Measurements from ENCODE around the gene MAP7D2. TPM values are rescaled to one million over a fixed set of nuclear protein-coding genes. Genes with fewer than 3 reads are reported as not detected.

Gene MAP7D2
- total RNA-seq, 1 experiment from 2014 or later = 7.6 TPM

GRCh38 chrX:20159797-20160385, 43.2 kb upstream of the MAP7D2 start:
- no peaks in the 10 kb centered on the region for H3K4me1 ChIP-seq (ENCODE audit: control insufficient read depth, insufficient read depth, low read length)
- H3K9me3 ChIP-seq (ENCODE audit: control insufficient read depth, insufficient read depth, low read depth, low read length) = no peaks in the 10 kb centered on the region
- peaks cover 2% of the 10 kb centered on the region; the same call in 1 of the 2 replicates for H3K36me3 ChIP-seq (ENCODE audit: control insufficient read depth, insufficient read depth, low read length)
- no peak for TF ChIP-seq POLR2AphosphoS5 (IDR thresholded peaks at IDR 0.05; ENCODE audit: low read depth, low read length)
- TF ChIP-seq CTCF (IDR thresholded peaks at IDR 0.05) = no peak
- no peak for TF ChIP-seq TCF7L2 (IDR thresholded peaks at IDR 0.05; ENCODE audit: low read depth, low read length)
- no peak for TF ChIP-seq REST (IDR thresholded peaks at IDR 0.05; ENCODE audit: insufficient read depth in 1 of 2, low read depth in 2 of 2, low read length in 1 of 2)
- TF ChIP-seq SIN3A (IDR thresholded peaks at IDR 0.05; ENCODE audit: borderline replicate concordance, insufficient read depth, low read depth, low read length) = no peak
- intact Hi-C loops (cut with micrococcal nuclease; ENCODE audit: unreplicated experiment) (no loop called here), in situ Hi-C loops (cut with HindIII; ENCODE audit: low pct_unique_long_range_greater_than_20kb, low sequenced_read_pairs) (no loop called here)
- DNase-seq (ENCODE audit: low read depth, low spot score) (no peak), ATAC-seq (no peak)
- no peak overlapping the region for H3K4me3 ChIP-seq (ENCODE audit: low read depth in 2 of 2, low read length in 2 of 2)
- CTCF ChIA-PET = no interaction called here
- no TSS peak for BruUV-seq (replicated peaks)
- H3K27me3 ChIP-seq (ENCODE audit: control insufficient read depth, insufficient read depth, low read length) = no peaks in the 10 kb centered on the region
- H3K27ac ChIP-seq (ENCODE audit: low read length) = no peak overlapping the region
- POLR2A ChIA-PET = no interaction called here

GRCh38 chrX:20151689-20152088, 35.0 kb upstream of the MAP7D2 start:
- intact Hi-C loops (cut with micrococcal nuclease; ENCODE audit: unreplicated experiment) (no loop called here), in situ Hi-C loops (cut with HindIII; ENCODE audit: low pct_unique_long_range_greater_than_20kb, low sequenced_read_pairs) (no loop called here)
- CTCF ChIA-PET = no interaction called here
- Histone ChIP-seq H3K4me1 (ENCODE audit: control insufficient read depth, insufficient read depth, low read length) (no peaks in the 10 kb centered on the region), H3K36me3 (ENCODE audit: control insufficient read depth, insufficient read depth, low read length) (peaks cover 2% of the 10 kb centered on the region; the same call in 1 of the 2 replicates), H3K27ac (ENCODE audit: low read length) (no peak overlapping the region), H3K27me3 (ENCODE audit: control insufficient read depth, insufficient read depth, low read length) (no peaks in the 10 kb centered on the region), H3K4me3 (ENCODE audit: low read depth in 2 of 2, low read length in 2 of 2) (no peak overlapping the region), H3K9me3 (ENCODE audit: control insufficient read depth, insufficient read depth, low read depth, low read length) (no peaks in the 10 kb centered on the region)
- TF ChIP-seq SIN3A (IDR thresholded peaks at IDR 0.05; ENCODE audit: borderline replicate concordance, insufficient read depth, low read depth, low read length) (no peak), REST (IDR thresholded peaks at IDR 0.05; ENCODE audit: insufficient read depth in 1 of 2, low read depth in 2 of 2, low read length in 1 of 2) (no peak), TCF7L2 (IDR thresholded peaks at IDR 0.05; ENCODE audit: low read depth, low read length) (no peak), CTCF (IDR thresholded peaks at IDR 0.05) (no peak), POLR2AphosphoS5 (IDR thresholded peaks at IDR 0.05; ENCODE audit: low read depth, low read length) (no peak)
- no TSS peak for BruUV-seq (replicated peaks)
- POLR2A ChIA-PET = no interaction called here
- no peak for DNase-seq (ENCODE audit: low read depth, low spot score)
- ATAC-seq = no peak

Measured in Panc1 (cell line).